Measurements from ENCODE around the gene KLHDC9. TPM values are rescaled to one million over a fixed set of nuclear protein-coding genes. Genes with fewer than 3 reads are reported as not detected.

The KLHDC9 gene
- total and polyA plus RNA-seq, 9 of the 15 experiments (the other 6 are each of a cell fraction or from before 2014, with no cell fraction given): not detected

DNA sequence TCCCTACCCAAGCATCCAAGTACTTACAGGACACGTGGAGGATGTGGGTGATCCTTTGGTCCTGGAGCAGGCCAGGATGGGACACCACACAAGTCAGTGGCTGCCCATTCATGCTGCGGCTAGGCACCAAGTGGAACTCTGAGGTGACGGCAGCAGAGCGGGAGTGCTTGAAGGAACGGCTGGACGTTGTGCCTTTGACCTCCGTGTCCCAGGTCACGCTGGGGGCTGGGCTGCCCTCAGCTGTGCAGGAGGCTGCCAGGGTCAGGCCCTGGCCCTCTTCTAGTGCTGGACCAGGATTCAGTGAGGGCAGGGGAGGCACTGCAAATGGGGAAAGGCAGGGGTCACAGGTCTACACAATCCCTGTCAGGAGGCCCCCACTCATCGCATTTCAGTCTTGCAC, 20.7 kb upstream of the KLHDC9 start (continued):
- no peak for TF ChIP-seq PYGO2 (tag; IDR thresholded peaks at IDR 0.05)
- TF ChIP-seq, protein P1, sequence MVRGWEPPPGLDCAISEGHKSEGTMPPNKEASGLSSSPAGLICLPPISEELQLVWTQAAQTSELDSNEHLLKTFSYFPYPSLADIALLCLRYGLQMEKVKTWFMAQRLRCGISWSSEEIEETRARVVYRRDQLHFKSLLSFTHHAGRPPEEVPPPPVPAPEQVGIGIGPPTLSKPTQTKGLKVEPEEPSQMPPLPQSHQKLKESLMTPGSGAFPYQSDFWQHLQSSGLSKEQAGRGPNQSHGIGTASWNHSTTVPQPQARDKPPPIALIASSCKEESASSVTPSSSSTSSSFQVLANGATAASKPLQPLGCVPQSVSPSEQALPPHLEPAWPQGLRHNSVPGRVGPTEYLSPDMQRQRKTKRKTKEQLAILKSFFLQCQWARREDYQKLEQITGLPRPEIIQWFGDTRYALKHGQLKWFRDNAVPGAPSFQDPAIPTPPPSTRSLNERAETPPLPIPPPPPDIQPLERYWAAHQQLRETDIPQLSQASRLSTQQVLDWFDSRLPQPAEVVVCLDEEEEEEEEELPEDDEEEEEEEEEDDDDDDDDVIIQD (CRISPR knock-in tag; IDR thresholded peaks at IDR 0.05): no peak
- no peak for TF ChIP-seq KAT2B (IDR thresholded peaks at IDR 0.05; ENCODE audit: low read depth, low read length)
- no peak for TF ChIP-seq LCOR (CRISPR knock-in tag; IDR thresholded peaks at IDR 0.05)
- TF ChIP-seq SMAD3 (CRISPR knock-in tag; conservative IDR thresholded peaks at IDR 0.05): no peak
- TF ChIP-seq DACH1 (IDR thresholded peaks at IDR 0.05; ENCODE audit: partially characterized antibody): no peak

GRCh38 chr1:161079436-161080110, 18.6 kb upstream of the KLHDC9 start:
- ChIA-PET CTCF (ENCODE audit: low intra/inter-chr PET ratio) (no interaction called here), POLR2A (interaction anchor here (0.6 to 2.1 kb wide), 3 partner anchors 13 to 33 kb away, joined by 3 to 5 read pairs (median 4); partner anchors contain the start of gene USF1)
- Histone ChIP-seq H3K4me2 (ENCODE audit: insufficient read depth, low read length) (no peak overlapping the region), H3K9me3 (replicated peaks; ENCODE audit: control insufficient read depth, insufficient read depth, low read depth, low read length) (no peaks in the 10 kb centered on the region), H2AFZ (ENCODE audit: low read depth, low read length) (no peak overlapping the region), H3K79me2 (ENCODE audit: control insufficient read depth, insufficient read depth, low read length) (no peaks in the 10 kb centered on the region), H3K9ac (ENCODE audit: insufficient read depth in 1 of 2, low read depth in 2 of 2, low read length in 2 of 2) (no peak overlapping the region), H3K4me1 (replicated peaks in 1 of 2; ENCODE audit: control insufficient read depth in 2 of 2, insufficient read depth in 2 of 2, low read length in 2 of 2) (peaks cover 20 to 21% of the 10 kb centered on the region in 2 experiments; a peak in 4 of 5 replicates), H3K27me3 (ENCODE audit: control insufficient read depth in 2 of 2, insufficient read depth in 2 of 2, low read length in 2 of 2) (no peaks in the 10 kb centered on the region), H3K27ac (ENCODE audit: extremely low read depth, low read depth, low read length) (no peak overlapping the region), H3K4me3 (no peak overlapping the region), H4K20me1 (replicated peaks; ENCODE audit: control insufficient read depth, insufficient read depth, low read length) (no peaks in the 10 kb centered on the region), H3K36me3 (ENCODE audit: control insufficient read depth, insufficient read depth, low read length) (no peaks in the 10 kb centered on the region), H3K9me1 (ENCODE audit: control insufficient read depth, insufficient read depth, low read length) (no peaks in the 10 kb centered on the region)
- no TSS peak for BruUV-seq (replicated peaks)
- ATAC-seq (no peak), DNase-seq (ENCODE audit: extremely low read depth in 1 of 4, low spot score in 3 of 4) (no peak), FAIRE-seq (no peak)
- in situ Hi-C loops (cut with MboI): loop anchor here (25.0 kb wide), 1 partner anchor 242 kb away; no protein-coding TSS in a partner anchor
- no peak for TF ChIP-seq HNRNPLL (IDR thresholded peaks at IDR 0.05; ENCODE audit: low read depth, low read length, poor library complexity, severe bottlenecking)
- peak; percentile 65 for TF ChIP-seq ZBTB33 (CRISPR knock-in tag; IDR thresholded peaks at IDR 0.05)
- intact Hi-C loops (cut with micrococcal nuclease): loop anchor here (10.0 kb wide), 1 partner anchor 55 kb away; the partner anchor contains the start of gene DEDD
- 64% methylated on average over 39 of the region's 41 CpGs for WGBS (ENCODE audit: insufficient coverage, low coverage, missing lambda C conversion rate)

All from K562 (cell line).